Activated CD4-positive, alpha-beta T cell treated with anti-CD3 and anti-CD28 coated beads, Interleukin-2, amount 50 U/mL, for 16 hours (primary cell): ENCODE results near the gene ESYT1.

ENCODE experiments used
- DNase-seq: peaks from one replicate; pipeline ENCODE4 v3.0.0-alpha.2; 2020

Gene ESYT1, protein sequence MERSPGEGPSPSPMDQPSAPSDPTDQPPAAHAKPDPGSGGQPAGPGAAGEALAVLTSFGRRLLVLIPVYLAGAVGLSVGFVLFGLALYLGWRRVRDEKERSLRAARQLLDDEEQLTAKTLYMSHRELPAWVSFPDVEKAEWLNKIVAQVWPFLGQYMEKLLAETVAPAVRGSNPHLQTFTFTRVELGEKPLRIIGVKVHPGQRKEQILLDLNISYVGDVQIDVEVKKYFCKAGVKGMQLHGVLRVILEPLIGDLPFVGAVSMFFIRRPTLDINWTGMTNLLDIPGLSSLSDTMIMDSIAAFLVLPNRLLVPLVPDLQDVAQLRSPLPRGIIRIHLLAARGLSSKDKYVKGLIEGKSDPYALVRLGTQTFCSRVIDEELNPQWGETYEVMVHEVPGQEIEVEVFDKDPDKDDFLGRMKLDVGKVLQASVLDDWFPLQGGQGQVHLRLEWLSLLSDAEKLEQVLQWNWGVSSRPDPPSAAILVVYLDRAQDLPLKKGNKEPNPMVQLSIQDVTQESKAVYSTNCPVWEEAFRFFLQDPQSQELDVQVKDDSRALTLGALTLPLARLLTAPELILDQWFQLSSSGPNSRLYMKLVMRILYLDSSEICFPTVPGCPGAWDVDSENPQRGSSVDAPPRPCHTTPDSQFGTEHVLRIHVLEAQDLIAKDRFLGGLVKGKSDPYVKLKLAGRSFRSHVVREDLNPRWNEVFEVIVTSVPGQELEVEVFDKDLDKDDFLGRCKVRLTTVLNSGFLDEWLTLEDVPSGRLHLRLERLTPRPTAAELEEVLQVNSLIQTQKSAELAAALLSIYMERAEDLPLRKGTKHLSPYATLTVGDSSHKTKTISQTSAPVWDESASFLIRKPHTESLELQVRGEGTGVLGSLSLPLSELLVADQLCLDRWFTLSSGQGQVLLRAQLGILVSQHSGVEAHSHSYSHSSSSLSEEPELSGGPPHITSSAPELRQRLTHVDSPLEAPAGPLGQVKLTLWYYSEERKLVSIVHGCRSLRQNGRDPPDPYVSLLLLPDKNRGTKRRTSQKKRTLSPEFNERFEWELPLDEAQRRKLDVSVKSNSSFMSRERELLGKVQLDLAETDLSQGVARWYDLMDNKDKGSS

DNA sequence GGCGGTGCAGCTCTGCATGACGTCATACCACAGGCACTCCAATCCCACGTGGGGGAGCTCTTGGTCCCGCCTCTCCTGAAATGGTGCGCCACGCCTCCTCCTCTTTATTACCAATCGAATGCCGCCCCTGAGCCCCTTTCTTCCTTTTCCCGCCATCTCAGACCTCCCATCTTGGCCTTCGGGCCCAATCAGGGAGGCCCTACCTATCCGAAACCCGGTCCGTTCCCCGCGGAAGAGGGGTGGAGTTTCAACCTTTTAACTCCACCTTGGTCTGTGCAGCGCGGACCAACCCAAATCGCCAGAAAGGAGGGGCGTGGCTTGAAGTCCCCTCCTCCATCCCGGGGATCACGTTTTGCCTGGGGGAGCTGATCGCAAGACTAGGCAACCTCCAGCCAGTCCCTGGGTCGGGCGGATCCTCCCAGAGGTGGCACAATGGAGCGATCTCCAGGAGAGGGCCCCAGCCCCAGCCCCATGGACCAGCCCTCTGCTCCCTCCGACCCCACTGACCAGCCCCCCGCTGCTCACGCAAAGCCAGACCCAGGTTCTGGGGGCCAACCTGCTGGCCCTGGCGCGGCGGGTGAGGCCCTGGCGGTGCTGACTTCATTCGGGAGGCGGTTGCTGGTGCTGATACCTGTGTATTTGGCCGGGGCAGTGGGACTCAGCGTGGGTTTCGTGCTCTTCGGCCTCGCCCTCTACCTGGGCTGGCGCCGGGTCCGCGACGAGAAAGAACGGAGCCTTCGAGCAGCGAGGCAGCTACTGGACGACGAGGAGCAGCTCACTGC, at the start of gene ESYT1:
Gene ESYT1, plus strand, starts transcription at position 380 of the 782 bp plus-strand sequence. Its CDS starts 53 bp downstream, at position 433.
- DNase-seq: peak; percentile 100

DNA sequence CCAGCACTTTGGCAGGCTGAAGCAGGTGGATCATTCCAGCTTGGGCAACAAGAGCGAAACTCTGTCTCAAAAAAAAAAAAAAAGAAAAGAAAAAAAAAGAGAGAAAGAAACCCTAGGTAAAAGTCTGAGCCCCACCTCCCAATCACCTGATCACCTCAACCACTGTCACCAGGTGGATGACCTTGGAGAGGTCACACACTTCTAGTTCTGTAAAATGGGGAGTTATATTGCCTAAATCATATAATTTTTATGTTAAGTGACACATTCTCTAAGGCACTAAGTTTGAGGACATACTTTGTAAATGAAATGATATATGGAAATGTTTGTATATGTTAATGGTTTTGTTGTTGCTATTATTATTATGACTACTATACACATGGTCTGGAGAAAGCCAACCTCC, 49.6 kb upstream of the ESYT1 start:
- no peak for DNase-seq

DNA sequence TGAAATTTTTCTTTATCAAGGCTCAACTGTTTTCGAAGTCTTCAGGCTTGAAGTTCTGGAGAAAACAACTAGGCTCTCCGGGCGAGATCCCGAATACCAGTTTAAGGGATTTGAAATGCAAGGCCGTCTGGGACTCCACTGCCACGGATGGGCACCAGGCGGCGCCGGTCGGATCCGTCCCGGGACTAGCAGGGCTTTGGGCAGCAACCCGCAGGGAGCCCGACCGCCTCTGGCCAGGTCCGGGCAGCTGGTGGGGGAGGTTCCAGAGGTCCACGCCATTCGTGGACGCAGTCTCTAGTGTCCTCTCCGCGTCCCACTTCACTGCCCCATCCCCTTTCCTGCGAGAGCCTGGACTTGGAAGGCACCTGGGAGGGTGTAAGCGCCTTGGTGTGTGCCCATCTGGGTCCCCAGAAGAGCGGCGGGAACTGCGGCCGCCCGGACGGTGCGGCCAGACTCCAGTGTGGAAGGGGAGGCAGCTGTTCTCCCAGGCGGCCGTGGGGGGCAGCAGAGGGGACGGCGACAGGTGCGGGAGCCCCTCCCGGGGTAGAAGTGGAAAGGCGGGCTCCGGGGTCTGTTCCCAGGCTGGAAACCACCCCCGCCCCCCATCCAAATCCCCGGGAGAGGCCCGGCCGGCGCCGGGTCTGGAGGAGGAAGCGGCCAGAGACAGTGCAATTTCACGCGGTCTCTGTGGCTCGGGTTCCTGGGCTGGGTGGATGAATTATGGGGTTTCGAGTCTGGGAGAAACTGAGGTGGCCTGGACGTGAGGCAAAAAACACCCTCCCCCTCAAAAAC, 48.9 kb upstream of the ESYT1 start:
- peak; percentile 35 for DNase-seq

DNA sequence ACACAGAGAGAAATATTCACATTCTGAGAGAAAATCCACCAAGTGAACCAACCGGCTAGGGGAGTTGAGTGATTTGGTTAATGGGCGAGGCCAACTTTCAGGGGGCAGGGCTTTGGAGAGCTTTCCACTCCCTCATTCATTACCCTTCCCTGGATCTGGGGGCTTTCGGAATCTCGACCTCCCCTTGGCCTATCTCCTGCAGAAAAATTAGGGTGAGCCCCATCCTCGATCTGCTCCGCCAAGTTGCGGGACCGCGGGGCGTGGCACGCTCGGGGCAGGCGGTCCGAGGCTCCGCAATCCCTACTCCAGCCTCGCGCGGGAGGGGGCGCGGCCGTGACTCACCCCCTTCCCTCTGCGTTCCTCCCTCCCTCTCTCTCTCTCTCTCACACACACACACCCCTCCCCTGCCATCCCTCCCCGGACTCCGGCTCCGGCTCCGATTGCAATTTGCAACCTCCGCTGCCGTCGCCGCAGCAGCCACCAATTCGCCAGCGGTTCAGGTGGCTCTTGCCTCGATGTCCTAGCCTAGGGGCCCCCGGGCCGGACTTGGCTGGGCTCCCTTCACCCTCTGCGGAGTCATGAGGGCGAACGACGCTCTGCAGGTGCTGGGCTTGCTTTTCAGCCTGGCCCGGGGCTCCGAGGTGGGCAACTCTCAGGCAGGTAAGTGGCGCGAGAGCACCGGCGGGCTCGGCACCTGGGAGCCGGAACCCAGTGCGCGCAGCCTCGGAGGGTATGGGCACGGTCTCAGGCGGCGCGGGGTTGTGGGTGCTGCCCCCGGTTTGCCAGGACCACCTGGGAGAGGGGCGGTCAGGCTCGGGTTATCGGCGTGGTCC, 48.1 kb upstream of the ESYT1 start, which contains the start of gene ERBB3:
Gene ERBB3, plus strand, starts transcription at position 443 of the 833 bp plus-strand sequence. Its CDS starts 136 bp downstream, at position 579.
- peak; percentile 65 for DNase-seq

DNA sequence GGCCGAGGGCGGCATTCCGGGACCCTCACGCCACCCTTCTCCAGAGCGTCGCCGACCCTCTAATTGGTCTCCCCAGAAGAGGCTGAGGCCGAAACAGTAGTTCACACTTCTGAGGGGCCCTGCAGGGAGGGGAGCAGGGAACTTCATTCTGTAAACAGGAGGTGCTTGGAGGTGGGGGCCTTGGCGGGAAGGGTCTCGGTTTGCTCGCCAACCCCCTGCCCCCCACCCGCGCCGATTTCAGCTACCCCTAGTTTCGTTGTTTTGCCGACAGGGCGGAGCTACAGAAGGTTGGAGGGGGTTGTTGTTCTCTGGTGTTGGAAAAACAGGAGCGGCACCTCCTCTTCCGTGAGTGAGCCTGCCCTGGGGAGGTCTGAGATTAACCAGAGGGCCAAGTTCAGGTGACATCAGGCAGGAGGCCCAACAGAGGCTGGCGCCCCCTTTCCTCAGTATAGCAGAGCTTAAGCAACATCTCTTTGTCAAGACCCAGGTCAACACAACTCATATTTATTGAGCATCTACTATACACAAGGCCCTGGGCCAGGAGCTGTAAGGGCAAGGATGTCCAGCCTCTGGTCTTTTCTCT, 47.4 kb upstream of the ESYT1 start:
- DNase-seq: no peak

DNA sequence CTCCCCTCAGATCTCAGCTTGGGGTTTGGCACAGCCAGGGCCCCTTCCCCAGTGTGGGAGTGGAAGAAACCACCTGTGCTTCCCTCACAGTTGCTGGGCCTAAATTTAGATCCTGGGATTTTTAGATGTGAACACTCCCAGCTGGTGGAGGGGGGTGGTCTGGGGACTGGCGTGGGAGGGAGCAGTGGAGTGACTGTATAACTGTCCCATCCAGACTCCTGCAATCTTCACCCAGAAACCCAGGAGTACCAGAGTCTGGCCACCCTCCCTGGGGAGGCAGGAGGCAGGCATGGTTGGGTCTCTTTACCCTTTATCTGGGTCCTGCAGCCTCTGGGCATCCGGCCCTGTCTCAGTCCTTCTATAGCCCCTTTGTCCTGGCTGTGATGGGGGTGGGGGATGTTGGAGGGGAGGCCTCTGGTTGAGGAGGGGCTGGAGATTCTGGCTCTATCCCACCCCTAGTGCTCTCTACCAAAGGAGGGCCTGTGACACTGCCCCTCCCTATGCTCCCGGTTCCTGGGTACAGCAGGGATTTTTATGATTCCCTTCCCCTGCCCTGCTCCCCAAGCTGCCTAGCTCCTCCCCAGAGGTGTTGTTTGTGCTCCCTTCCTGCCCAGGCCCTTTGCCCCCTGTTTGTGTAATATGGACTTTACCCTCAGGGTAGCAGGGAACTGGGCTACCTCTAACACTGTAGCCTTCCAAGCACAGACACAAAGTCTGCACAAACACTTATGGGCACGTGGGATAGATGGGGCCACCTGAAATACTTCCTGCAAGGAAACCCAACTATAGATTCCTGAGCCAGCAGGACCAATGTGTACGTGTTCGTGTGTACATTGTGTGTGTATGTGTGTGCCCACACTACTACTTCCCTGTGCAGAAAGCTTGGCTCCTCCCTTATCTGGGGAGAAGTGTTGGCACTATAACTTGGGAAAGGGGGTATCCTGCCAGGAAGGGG, 46.4 kb upstream of the ESYT1 start:
- no peak for DNase-seq

DNA sequence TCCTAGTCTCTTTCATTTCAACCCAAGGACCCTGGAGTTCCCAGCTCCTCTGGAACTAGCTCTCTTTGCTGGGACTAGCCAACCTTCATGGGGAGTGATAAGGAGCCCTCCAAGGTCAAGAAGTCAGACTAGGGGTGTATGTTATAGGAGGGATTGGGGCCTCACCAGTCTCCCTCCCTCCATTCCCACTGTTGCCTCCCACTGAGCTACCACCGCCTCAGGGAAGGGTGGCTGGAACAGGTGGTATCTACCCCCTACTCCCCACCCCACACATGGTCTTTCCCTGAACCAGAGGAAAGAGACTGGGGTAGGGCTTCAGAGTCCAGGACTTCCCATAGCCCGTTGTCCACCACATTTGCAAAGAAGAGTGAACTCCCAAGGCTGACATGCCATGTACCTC, 45.7 kb upstream of the ESYT1 start:
- no peak for DNase-seq

DNA sequence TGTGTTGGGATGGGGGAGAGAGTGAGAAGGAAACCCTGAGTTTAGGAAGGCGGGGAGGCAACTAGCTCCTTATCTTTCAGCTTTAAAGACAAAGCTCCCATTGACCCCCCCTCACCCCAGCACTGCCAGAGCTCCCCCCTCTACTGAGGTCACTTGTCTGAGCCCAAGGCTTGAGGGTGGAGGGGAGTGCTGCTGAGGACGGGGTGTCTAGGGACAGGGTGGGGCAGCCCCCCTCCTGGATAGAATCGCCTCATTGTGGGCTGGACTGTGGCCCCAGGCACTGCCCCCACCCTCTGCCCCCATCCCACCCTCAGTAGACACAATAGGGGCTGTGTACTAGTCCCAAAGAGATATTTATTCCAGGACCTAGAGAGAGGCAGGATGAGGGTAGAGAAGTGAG, 45.1 kb upstream of the ESYT1 start:
- no peak for DNase-seq

DNA sequence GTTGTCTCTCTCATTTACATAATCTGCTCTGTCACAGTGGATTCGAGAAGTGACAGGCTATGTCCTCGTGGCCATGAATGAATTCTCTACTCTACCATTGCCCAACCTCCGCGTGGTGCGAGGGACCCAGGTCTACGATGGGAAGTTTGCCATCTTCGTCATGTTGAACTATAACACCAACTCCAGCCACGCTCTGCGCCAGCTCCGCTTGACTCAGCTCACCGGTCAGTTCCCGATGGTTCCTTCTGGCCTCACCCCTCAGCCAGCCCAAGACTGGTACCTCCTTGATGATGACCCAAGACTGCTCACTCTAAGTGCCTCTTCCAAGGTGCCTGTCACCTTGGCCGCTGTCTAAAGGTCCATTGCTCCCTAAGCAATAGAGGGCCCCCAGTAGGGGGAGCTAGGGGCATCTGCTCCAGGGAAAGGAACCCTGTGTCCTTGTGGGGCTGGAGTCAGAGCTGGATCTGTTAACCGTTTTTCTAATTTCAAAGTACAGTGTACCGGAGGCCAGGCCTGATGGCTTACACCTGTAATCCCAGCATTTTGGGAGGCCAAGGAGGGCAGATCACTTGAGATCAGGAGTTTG, 43.0 kb upstream of the ESYT1 start:
- DNase-seq: peak; percentile 44

DNA sequence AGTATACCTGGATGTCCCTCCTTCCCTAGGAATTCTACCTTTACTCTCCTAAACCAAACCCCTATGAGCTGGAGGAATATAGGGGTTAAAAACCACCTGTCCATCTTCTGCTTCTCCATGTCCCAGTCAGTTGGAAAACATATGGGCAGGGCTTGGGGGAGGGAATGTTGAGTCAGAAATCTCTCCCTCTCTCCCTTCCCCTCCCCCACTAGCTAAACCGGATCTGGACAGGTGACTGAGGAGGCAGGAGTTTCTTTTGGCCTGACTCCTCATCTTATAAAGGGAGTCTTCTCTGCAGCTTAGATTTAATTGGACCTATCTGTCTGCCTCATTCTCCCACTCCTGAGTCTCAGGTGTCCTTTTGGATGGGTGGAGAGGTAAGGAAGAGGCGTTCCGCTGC, 42.0 kb upstream of the ESYT1 start:
- no peak for DNase-seq

DNA sequence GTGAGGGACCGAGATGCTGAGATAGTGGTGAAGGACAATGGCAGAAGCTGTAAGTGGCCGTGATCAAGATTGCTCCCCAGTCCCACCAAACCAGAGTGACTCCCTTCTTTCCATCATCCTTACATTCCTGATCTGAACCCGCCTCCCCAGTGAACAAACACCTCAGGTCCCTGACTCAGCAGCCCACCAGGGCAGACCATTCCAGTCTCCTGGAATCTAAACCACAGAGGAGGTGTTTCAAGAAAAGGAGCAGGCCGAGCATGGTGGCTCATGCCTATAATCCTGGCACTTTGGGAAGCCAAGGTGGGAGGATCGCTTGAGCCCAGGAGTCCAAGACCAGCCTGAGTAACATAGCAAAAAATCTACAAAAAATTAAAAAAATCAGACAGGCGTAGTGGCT, 41.5 kb upstream of the ESYT1 start:
- DNase-seq: no peak

DNA sequence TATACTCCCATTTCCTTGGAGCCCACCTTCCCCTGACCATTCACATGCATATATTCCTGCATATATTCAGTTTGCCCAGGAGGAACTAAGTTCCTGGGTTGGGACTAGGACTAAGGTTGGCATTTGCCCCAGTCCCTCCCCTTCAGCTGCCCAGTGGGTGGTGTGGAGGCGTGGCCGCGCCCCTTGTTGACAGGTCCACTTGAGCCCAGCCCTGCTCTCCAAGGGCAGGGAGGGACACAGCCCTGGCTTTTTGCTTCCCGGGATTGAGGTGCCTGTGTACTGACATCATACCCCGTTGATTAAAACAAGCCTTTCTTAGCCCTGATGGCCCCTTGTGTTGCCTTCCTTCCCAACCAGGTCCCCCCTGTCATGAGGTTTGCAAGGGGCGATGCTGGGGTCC, 40.8 kb upstream of the ESYT1 start:
- no peak for DNase-seq

DNA sequence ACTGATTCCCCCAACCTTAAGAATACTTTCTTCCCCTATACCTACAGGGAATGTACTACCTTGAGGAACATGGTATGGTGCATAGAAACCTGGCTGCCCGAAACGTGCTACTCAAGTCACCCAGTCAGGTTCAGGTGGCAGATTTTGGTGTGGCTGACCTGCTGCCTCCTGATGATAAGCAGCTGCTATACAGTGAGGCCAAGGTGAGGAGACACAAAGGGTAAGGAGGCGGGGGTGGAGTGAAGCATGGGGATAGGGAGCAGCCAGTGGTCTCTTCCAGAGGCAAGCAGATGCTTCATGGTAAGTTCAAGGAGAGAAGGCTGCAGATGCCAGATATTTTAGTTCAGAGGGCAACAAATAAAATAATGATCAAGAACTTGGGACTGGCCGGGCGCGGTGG, 30.3 kb upstream of the ESYT1 start:
- DNase-seq: no peak

DNA sequence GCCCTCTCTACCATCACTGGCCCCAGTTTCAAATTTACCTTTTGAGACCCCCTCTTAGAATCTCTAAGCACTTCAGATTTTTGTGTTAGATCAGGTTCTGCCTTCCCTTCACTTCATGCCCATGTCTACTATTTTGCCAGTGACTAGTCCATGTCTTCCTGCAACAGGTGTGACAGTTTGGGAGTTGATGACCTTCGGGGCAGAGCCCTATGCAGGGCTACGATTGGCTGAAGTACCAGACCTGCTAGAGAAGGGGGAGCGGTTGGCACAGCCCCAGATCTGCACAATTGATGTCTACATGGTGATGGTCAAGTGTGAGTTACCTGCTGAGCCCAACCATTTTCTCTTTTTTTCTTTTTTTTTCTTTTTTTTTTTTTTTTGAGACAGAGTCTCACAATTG, 29.5 kb upstream of the ESYT1 start:
- DNase-seq: no peak

DNA sequence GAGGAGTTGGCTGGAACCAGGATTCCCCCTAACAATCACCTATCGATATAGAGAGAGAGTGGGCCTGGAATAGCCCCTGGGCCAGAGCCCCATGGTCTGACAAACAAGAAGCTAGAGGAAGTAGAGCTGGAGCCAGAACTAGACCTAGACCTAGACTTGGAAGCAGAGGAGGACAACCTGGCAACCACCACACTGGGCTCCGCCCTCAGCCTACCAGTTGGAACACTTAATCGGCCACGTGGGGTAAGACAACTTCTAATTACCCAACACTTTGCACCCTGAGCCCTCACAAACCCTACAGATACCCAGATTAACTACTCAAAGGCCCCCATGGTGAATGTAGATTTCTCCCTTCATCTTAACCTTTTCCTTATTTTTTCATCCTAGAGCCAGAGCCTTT, 28.3 kb upstream of the ESYT1 start:
- no peak for DNase-seq

DNA sequence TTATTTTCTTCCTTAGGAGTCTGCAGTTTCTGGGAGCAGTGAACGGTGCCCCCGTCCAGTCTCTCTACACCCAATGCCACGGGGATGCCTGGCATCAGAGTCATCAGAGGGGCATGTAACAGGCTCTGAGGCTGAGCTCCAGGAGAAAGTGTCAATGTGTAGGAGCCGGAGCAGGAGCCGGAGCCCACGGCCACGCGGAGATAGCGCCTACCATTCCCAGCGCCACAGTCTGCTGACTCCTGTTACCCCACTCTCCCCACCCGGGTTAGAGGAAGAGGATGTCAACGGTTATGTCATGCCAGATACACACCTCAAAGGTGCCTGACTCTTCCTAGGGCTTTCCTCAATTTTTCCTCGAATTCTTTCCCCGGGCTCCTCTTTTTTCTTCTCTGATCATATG, 27.0 kb upstream of the ESYT1 start:
- no peak for DNase-seq

DNA sequence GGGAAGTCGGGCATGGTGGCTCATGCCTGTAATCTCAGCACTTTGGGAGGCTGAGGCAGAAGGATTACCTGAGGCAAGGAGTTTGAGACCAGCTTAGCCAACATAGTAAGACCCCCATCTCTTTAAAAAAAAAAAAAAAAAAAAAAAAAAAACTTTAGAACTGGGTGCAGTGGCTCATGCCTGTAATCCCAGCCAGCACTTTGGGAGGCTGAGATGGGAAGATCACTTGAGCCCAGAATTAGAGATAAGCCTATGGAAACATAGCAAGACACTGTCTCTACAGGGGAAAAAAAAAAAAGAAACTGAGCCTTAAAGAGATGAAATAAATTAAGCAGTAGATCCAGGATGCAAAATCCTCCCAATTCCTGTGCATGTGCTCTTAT, 25.4 kb upstream of the ESYT1 start:
- DNase-seq: no peak

DNA sequence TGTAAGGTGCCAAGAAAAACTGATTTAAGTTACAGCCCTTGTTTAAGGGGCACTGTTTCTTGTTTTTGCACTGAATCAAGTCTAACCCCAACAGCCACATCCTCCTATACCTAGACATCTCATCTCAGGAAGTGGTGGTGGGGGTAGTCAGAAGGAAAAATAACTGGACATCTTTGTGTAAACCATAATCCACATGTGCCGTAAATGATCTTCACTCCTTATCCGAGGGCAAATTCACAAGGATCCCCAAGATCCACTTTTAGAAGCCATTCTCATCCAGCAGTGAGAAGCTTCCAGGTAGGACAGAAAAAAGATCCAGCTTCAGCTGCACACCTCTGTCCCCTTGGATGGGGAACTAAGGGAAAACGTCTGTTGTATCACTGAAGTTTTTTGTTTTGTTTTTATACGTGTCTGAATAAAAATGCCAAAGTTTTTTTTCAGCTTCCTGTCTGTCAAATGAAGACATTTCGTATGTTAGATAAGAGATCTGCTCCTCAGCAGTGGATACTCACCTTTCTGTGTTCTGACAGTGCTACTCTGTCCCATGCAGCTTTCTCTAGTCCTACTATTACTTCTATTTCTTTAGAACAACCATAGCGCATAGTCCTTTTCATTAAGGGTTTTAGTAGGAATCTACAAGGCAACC, 24.9 kb upstream of the ESYT1 start:
- peak; percentile 76 for DNase-seq

DNA sequence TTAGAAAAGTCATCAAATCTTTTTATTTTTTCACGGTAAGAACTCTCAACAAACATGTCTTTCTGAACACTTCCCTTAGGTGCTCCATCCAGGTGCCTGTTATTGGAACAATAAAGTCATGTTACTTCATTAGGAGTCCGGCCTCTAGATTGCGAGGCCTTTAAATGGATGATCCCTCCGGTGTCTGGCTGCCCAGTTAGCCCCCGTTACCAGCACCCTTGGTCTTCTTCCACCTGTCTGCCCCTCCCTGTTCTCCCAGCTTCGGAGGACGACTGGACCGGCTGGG, 24.3 kb upstream of the ESYT1 start:
- no peak for DNase-seq
